Measurements from ENCODE around the gene FXN. TPM values are rescaled to one million over a fixed set of nuclear protein-coding genes. Genes with fewer than 3 reads are reported as not detected.
A peak's percentile ranks its signal among the peaks of the same experiment; 100 is the strongest.

Gene FXN
- total RNA-seq, 4 donors from 2014 or later: 1.8 to 6.1 (median 3.9) TPM

DNA sequence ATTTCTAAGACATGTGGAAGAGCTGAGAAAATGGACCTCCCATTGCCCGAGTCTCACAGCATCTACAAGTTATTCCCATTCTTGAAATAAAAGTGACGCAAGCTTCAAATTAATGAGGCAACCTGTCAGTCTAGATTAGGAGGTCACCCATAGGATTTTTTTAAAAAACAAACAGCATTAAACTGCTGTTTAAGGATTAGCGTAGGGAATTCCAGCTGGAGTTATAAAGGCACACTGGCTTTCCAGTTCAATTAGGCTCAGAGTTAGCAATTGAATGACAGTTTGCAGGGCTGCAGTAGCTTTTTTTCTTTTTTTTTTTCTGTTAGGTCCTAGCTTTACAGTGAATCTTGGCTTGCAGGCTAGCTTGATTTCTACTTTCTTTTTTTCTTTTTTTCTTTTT is 37.9 kb upstream of the FXN start:
- 66 to 90% methylated on average over 3 of the region's 3 CpGs for WGBS, 2 donors
- intact Hi-C loops (cut with DNase I): no loop called here
- Histone ChIP-seq H3K4me3 (no peak overlapping the region), H3K27ac (no peak overlapping the region), H3K27me3 (peaks cover 0 to 3% (median 0%) of the 10 kb centered on the region in 4 donors), H3K4me1 (no peaks in the 10 kb centered on the region), H3K36me3 (no peaks in the 10 kb centered on the region), H3K9me3 (no peaks in the 10 kb centered on the region)
- no peak for DNase-seq
- TF ChIP-seq CTCF (IDR thresholded peaks at IDR 0.05): no peak
- TF ChIP-seq POLR2A (IDR thresholded peaks at IDR 0.05): no peak

DNA sequence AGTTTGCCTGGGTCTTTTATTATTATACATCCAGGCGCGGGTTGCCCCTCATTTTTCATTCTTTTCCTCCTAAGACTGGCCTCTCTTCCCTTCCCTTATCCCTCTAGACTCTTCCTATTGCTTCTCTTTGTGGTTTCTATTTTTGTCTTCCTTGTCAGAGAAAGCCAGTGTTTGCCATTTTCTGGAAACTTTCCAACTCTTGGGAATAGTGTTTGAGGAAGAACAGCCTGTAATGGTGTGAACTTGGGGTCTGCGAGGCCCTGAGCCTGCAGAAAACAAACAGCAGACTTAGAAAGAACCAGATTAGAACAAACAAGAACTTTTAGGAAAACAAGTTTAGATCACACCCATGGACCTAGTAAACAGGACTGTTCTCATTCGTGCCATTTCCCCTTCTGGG is 37.2 kb upstream of the FXN start:
- H3K4me3 ChIP-seq: no peak overlapping the region
- no peak overlapping the region for H3K27ac ChIP-seq
- intact Hi-C loops (cut with DNase I): no loop called here

DNA sequence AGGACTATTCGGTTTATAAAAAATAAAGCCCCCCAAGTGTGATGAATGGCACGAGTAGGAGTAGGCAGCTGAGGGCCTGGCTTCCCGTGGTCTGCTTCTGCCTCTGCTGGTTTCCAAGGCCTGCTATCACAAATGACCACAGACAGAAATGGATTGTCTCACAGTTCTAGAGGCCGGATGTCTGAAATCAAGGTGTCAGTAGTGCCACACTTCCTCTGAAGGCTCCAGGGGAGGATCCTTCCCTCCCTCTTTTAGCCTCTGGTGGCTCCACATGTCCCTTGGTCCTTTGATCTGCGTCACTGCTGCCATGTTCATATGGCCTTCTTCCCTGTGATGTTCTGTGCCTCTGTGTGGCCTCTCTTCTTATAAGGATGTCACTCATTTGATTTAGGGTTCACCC is 36.7 kb upstream of the FXN start:
- no peak for TF ChIP-seq POLR2A (IDR thresholded peaks at IDR 0.05)
- TF ChIP-seq CTCF (IDR thresholded peaks at IDR 0.05): no peak
- H3K27me3 ChIP-seq: peaks cover 0 to 3% (median under 1%) of the 10 kb centered on the region in 4 donors
- no peaks in the 10 kb centered on the region for H3K4me1 ChIP-seq
- no peaks in the 10 kb centered on the region for H3K9me3 ChIP-seq
- WGBS, 2 donors: 64 to 81% methylated on average over 5 of the region's 5 CpGs
- no peak overlapping the region for H3K4me3 ChIP-seq
- no peaks in the 10 kb centered on the region for H3K36me3 ChIP-seq
- DNase-seq: no peak
- no peak overlapping the region for H3K27ac ChIP-seq
- intact Hi-C loops (cut with DNase I): no loop called here

More for the DNA sequence above, 37.2 kb upstream of the FXN start:
- H3K9me3 ChIP-seq: no peaks in the 10 kb centered on the region
- TF ChIP-seq CTCF (IDR thresholded peaks at IDR 0.05) (no peak), POLR2A (IDR thresholded peaks at IDR 0.05) (no peak)
- DNase-seq: no peak
- WGBS, 2 donors: 68% methylated on average over 4 of the region's 4 CpGs
- H3K4me1 ChIP-seq: no peaks in the 10 kb centered on the region
- peaks cover 0 to 3% (median 0%) of the 10 kb centered on the region in 4 donors for H3K27me3 ChIP-seq
- no peaks in the 10 kb centered on the region for H3K36me3 ChIP-seq

DNA sequence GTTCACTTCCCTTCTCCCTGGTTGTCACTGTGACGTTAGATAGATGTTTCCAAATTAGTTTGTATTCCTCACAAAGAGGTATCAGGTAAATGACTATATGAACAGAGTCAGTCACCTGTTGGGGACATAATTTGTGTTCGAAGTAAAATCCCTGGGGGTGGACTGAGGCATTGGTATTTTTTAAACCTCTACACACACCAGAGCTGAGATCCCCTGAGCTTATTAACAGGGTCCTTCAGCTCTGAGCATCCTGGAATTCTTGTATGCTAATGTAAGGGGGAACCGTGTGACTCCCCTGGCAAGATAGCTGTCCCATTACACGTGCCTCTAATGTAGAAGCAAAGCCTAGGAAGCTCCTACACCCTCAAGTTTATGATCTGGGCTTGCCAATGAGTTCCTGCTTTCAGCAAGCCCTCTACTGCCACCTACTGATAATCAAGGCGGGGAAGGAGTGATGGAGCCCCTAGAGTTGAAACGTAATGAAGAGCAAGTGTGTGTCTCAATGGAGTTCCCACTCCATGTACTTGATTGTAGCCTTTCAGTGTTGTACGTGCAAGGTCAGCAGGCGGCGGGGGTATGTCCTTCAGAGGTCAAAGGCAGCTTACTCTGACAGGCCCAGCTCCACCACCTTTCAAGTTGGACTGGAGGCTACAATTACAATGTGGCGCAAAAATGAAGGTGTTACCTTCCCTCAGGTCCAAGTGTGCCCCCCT is 36.0 kb upstream of the FXN start:
- peaks cover 0 to 3% (median 1%) of the 10 kb centered on the region in 4 donors for H3K27me3 ChIP-seq
- TF ChIP-seq POLR2A (IDR thresholded peaks at IDR 0.05) (no peak), CTCF (IDR thresholded peaks at IDR 0.05) (peak; percentile 38 to 79 (median 64))
- no peak overlapping the region for H3K27ac ChIP-seq
- H3K36me3 ChIP-seq: no peaks in the 10 kb centered on the region
- no peak for DNase-seq
- H3K9me3 ChIP-seq: no peaks in the 10 kb centered on the region
- 29 to 37% methylated on average over 10 of the region's 10 CpGs for WGBS, 2 donors
- intact Hi-C loops (cut with DNase I): loop anchor here (5.0 kb wide), 1 partner anchor 417 kb away; no protein-coding TSS in a partner anchor
- no peaks in the 10 kb centered on the region for H3K4me1 ChIP-seq
- no peak overlapping the region for H3K4me3 ChIP-seq

DNA sequence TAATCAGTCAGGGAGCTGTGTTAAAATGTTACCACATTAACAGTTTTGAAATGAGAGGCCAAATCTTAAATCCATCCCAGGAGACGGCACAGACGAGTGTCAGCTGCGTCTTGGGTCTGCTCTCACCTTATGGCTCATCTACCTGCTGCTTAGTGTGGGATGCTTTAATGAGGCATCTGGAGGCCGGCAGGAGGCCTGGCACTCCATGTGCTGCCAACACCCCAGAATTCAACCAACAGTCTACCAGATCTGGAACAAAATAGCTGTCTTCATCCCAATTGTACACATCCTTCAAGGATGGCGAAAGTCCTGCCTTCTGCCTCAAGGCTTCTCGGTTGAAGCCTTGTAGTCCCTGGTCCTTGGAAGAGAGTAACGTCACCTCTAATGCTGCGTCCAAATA is 33.6 kb upstream of the FXN start:
- TF ChIP-seq POLR2A (IDR thresholded peaks at IDR 0.05) (no peak), CTCF (IDR thresholded peaks at IDR 0.05) (no peak)
- no peaks in the 10 kb centered on the region for H3K36me3 ChIP-seq
- no peak overlapping the region for H3K27ac ChIP-seq
- intact Hi-C loops (cut with DNase I): loop anchor here (5.0 kb wide), 1 partner anchor 420 kb away; no protein-coding TSS in a partner anchor
- no peaks in the 10 kb centered on the region for H3K9me3 ChIP-seq
- H3K4me1 ChIP-seq: no peaks in the 10 kb centered on the region
- WGBS, 2 donors: 77% methylated on average over 6 to 7 of the region's 8 CpGs
- no peak for DNase-seq
- no peak overlapping the region for H3K4me3 ChIP-seq
- H3K27me3 ChIP-seq: peaks cover 0 to 6% (median 1%) of the 10 kb centered on the region in 4 donors

All from esophagus squamous epithelium (tissue), 5 donors.